Astrocyte of the cerebellum (primary cell): Measurements from ENCODE around the gene MED25.

ENCODE experiments used
- DNase-seq: peaks from one replicate; pipeline ENCODE4 v3.0.0-alpha.2; 2011; ENCODE audit warnings: low read depth
- H3K4me3 ChIP-seq: 2 replicates; pipeline ENCODE4 v1.5.1; 2011; ENCODE audit warnings: mild to moderate bottlenecking, low read depth, low read length, moderate library complexity
- in situ Hi-C: cut with HindIII; loops from 2 replicates; pipeline ENCODE4 v1.10.0; 2017; ENCODE audit warnings: low sequenced_read_pairs
- TF ChIP-seq, protein P1 (sequence below): IDR thresholded peaks from 2 replicates; pipeline ENCODE4 v1.5.1; 2012; ENCODE audit warnings: low read length, low read depth, moderate library complexity, mild to moderate bottlenecking; ENCODE audit errors: missing control alignments

The MED25 gene

DNA sequence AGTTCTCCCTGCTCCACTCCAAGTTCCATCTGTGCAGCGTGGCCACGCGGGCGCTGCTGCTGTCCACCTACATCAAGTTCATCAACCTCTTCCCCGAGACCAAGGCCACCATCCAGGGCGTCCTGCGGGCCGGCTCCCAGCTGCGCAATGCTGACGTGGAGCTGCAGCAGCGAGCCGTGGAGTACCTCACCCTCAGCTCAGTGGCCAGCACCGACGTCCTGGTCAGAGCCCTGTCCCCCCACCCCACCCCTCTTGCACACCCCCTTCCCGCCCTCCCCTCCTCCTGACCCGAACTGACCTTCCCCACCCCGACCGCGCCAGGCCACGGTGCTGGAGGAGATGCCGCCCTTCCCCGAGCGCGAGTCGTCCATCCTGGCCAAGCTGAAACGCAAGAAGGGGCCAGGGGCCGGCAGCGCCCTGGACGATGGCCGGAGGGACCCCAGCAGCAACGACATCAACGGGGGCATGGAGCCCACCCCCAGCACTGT lies 16.6 kb upstream of the MED25 start:
- DNase-seq, result no peak
- TF ChIP-seq, protein P1, sequence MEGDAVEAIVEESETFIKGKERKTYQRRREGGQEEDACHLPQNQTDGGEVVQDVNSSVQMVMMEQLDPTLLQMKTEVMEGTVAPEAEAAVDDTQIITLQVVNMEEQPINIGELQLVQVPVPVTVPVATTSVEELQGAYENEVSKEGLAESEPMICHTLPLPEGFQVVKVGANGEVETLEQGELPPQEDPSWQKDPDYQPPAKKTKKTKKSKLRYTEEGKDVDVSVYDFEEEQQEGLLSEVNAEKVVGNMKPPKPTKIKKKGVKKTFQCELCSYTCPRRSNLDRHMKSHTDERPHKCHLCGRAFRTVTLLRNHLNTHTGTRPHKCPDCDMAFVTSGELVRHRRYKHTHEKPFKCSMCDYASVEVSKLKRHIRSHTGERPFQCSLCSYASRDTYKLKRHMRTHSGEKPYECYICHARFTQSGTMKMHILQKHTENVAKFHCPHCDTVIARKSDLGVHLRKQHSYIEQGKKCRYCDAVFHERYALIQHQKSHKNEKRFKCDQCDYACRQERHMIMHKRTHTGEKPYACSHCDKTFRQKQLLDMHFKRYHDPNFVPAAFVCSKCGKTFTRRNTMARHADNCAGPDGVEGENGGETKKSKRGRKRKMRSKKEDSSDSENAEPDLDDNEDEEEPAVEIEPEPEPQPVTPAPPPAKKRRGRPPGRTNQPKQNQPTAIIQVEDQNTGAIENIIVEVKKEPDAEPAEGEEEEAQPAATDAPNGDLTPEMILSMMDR, result no peak
- peak overlapping the region; percentile 36 for H3K4me3 ChIP-seq
- in situ Hi-C loops, result no loop called here

DNA sequence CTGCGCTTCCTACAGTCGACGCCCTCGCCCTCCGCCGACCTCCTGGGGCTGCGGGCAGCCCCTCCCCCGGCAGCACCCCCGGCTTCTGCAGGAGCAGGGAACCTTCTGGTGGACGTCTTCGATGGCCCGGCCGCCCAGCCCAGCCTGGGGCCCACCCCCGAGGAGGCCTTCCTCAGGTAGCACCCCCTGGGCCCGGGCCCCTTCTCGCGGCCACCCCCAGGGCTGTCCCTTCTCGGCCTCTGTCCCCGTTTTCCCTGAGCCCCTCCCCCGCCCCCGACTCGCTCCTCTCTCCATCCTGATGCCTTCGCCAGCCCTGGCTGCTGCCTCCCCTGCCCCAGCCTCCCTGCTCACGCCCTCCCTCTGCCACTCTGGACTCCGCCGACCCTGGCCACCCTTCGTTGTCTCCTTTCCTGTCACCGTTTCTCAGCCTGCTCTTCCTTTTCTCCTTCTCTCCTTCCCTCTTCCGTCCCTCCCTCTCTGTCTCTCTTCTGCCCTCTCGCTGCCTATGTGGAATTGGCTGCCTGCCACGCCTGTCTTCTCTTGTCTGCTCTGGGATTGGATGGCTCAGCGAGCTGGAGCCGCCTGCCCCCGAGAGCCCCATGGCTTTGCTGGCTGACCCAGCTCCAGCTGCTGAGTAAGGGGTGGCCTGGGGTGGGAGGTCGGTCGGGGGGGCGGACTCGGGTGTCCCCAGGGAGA lies 16.0 kb upstream of the MED25 start:
- peak overlapping the region; percentile 36 for H3K4me3 ChIP-seq

DNA sequence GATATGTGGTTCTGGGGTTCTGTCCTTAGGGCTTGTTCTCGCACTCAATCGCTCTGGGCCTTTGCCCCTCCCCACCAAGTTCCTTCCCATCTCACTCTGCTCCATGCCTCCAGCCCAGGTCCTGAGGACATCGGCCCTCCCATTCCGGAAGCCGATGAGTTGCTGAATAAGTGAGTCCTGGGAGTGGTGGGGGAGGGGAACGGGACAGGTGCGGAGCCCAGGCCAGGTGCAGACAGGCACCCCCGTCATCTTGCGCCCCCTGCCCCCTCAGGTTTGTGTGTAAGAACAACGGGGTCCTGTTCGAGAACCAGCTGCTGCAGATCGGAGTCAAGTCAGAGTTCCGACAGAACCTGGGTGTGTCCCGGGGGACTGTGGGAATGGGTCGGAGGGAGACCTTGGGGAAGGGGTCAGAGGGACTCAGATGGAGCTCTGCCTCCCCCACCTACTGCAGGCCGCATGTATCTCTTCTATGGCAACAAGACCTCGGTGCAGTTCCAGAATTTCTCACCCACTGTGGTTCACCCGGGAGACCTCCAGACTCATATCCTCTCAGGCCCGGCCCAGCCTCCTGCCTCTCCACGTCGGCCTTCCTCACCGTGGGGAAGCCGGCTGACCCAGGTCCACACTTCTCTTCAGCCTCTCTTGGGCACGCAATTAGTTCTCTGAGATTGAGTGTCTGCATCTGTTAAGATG lies 15.1 kb upstream of the MED25 start:
- TF ChIP-seq, protein P1, result no peak
- no peak overlapping the region for H3K4me3 ChIP-seq
- in situ Hi-C loops, result no loop called here

More for the DNA sequence above, 16.0 kb upstream of the MED25 start:
- in situ Hi-C loops, result no loop called here
- peak; percentile 66 for DNase-seq
- TF ChIP-seq, protein P1, result peak; percentile 20

DNA sequence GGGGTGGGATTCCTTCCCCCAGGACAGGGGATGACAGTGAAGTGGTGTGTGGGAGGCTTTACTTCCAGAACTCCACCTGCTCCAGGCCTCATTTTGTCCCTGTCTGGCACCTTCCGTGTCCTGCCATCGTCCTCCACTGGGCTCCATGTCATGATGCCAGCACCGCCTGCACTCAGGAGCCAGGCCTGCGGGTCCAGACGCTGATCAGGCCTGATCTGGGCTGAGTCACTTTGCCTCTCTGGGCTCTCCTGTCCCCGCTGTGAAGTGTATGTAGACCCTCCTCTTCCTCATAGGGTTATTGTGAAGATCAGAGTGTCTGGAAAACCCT lies 14.6 kb upstream of the MED25 start:
- H3K4me3 ChIP-seq, result no peak overlapping the region
- in situ Hi-C loops, result no loop called here
- DNase-seq, result no peak
- TF ChIP-seq, protein P1, result no peak

More for the DNA sequence above, 15.1 kb upstream of the MED25 start:
- no peak for DNase-seq

DNA sequence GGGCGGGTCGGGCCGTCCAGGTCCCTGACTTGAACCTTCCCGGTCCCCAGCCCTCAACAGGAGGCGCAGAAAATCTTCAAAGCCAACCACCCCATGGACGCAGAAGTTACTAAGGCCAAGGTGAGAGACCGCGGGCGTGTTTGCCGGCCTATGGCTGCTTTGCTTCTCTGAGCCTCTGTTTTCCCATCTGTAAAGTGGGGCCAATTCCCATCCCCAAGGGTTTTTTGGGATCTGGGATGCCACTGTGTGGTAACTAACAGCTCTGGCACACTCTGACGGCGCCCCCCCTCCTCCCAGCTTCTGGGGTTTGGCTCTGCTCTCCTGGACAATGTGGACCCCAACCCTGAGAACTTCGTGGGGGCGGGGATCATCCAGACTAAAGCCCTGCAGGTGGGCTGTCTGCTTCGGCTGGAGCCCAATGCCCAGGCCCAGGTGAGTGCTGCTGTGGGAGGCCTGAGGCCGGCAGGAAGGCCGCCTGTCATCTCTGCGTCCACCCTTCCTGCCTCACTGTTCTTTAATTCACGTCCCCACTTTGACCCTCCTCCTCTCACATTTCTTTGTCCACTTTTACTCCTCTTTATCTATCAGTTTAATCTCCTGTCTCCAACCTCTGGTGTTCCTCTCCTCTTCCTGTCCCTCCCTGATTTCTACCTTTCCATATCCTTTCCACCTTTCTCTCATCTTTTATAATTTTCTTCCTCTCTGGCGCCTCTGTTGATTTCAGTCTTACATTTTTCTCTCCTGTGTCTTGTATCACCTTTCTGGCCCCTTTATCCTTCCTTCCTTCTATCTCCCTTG lies 12.1 kb upstream of the MED25 start:
- no peak overlapping the region for H3K4me3 ChIP-seq
- in situ Hi-C loops, result no loop called here
- no peak for DNase-seq
- TF ChIP-seq, protein P1, result no peak

DNA sequence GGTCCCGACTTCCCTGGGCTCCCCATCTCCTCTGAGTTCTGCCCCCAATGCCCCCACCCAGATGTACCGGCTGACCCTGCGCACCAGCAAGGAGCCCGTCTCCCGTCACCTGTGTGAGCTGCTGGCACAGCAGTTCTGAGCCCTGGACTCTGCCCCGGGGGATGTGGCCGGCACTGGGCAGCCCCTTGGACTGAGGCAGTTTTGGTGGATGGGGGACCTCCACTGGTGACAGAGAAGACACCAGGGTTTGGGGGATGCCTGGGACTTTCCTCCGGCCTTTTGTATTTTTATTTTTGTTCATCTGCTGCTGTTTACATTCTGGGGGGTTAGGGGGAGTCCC lies 11.5 kb upstream of the MED25 start:
- TF ChIP-seq, protein P1, result no peak
- DNase-seq, result no peak
- in situ Hi-C loops, result no loop called here
- no peak overlapping the region for H3K4me3 ChIP-seq
